Type B pancreatic cell (in vitro differentiated cells): ENCODE data around the gene ADAMTS10. TPM values are rescaled to one million over a fixed set of nuclear protein-coding genes. Genes with fewer than 3 reads are reported as not detected.
"Not testable (repeated sequence)": the region's sequence is repeated elsewhere in the genome, so short reads cannot be mapped to it uniquely, and the experiment has no call there.

Experiments used
- DNase-seq: peaks from one replicate; pipeline ENCODE4 v3.0.0; 2021; ENCODE audit warnings: mixed read lengths; ENCODE audit not compliant: unreplicated experiment; ENCODE audit errors: extremely low spot score
- H3K27ac Mint-ChIP-seq: 2 replicates; pipeline ENCODE4 v1.8.0; 2021; ENCODE audit warnings: mild to moderate bottlenecking, mixed read lengths
- H3K27me3 Mint-ChIP-seq: 2 replicates; pipeline ENCODE4 v1.8.0; 2021; ENCODE audit warnings: mixed read lengths
- H3K36me3 Mint-ChIP-seq: 2 replicates; pipeline ENCODE4 v1.8.0; 2021; ENCODE audit warnings: mixed read lengths
- H3K4me1 Mint-ChIP-seq: one replicate; pipeline ENCODE4 v1.8.0; 2021; ENCODE audit warnings: mixed read lengths; ENCODE audit not compliant: unreplicated experiment
- H3K4me3 Mint-ChIP-seq: 2 replicates; pipeline ENCODE4 v1.8.0; 2021; ENCODE audit warnings: mild to moderate bottlenecking, mixed read lengths
- H3K9me3 Mint-ChIP-seq: 2 replicates; pipeline ENCODE4 v1.8.0; 2021; ENCODE audit warnings: mixed read lengths
- total RNA-seq: library from RNA; stranded (reverse); gene quantifications from 2 replicates; pipeline ENCODE4 v1.2.1, GENCODE V29; 2021; ENCODE audit warnings: low replicate concordance
- TF ChIP-seq, protein P1 (sequence below): fragments of 200-600 bp; sonication (generic); conservative IDR thresholded peaks from 2 replicates; pipeline ENCODE4 v1.5.0; 2021; ENCODE audit warnings: antibody characterized with exemption, mild to moderate bottlenecking

Gene ADAMTS10
- total RNA-seq, 1 donor from 2014 or later, result 59.2 TPM

GRCh38 chr19:8630796-8631424 is 20.4 kb upstream of the ADAMTS10 start:
- Mint-ChIP-seq H3K4me3 (no peak overlapping the region), H3K27ac (no peak overlapping the region), H3K4me1 (no peaks in the 10 kb centered on the region), H3K36me3 (no peaks in the 10 kb centered on the region), H3K27me3 (peaks cover 8% of the 10 kb centered on the region), H3K9me3 (no peaks in the 10 kb centered on the region)
- DNase-seq, result no peak
- TF ChIP-seq, protein P1, sequence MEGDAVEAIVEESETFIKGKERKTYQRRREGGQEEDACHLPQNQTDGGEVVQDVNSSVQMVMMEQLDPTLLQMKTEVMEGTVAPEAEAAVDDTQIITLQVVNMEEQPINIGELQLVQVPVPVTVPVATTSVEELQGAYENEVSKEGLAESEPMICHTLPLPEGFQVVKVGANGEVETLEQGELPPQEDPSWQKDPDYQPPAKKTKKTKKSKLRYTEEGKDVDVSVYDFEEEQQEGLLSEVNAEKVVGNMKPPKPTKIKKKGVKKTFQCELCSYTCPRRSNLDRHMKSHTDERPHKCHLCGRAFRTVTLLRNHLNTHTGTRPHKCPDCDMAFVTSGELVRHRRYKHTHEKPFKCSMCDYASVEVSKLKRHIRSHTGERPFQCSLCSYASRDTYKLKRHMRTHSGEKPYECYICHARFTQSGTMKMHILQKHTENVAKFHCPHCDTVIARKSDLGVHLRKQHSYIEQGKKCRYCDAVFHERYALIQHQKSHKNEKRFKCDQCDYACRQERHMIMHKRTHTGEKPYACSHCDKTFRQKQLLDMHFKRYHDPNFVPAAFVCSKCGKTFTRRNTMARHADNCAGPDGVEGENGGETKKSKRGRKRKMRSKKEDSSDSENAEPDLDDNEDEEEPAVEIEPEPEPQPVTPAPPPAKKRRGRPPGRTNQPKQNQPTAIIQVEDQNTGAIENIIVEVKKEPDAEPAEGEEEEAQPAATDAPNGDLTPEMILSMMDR, result no peak

DNA sequence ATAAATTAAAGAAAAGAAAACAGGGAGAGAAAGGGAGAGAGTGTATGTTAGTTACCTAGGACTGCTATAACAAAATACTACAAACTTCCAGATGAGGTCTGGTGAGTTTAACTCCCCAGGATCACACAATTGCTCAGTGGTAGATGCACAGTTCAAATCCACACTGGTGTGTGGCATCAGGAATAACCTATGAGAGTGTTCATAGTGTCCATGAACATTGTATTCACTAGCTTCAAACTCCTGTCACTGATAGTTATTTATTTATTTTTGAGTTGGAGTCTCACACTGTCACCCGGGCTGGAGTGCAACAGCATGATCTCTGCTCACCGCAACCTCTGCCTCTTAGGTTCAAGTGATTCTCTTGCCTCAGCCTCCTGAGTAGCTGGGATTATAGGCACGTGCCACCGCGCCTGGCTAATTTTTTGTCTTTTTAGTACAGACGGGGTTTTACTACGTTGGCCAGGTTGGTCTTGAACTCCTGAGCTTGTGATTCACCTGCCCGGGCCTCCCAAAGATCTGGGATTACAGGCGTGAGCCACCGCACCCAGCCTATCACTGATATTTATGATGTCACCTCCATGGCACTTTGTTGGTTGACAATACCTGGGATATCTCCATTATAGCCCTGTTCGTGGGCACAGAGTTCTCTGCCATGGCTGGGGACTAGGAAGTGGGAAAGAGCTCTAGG is 19.6 kb upstream of the ADAMTS10 start, which contains the start of gene NFILZ:
TSS of gene NFILZ (plus strand) at position 638 of the 688 bp plus-strand sequence. CDS start 46,133 bp downstream, outside the sequence.
- no peaks in the 10 kb centered on the region for H3K4me1 Mint-ChIP-seq
- H3K27me3 Mint-ChIP-seq, result peaks cover 8% of the 10 kb centered on the region
- no peak for DNase-seq
- no peaks in the 10 kb centered on the region for H3K9me3 Mint-ChIP-seq
- H3K36me3 Mint-ChIP-seq, result no peaks in the 10 kb centered on the region
- no peak within 1 kb of the TSS for H3K27ac Mint-ChIP-seq
- no peak within 1 kb of the TSS for H3K4me3 Mint-ChIP-seq
- TF ChIP-seq, protein P1, result no peak

DNA sequence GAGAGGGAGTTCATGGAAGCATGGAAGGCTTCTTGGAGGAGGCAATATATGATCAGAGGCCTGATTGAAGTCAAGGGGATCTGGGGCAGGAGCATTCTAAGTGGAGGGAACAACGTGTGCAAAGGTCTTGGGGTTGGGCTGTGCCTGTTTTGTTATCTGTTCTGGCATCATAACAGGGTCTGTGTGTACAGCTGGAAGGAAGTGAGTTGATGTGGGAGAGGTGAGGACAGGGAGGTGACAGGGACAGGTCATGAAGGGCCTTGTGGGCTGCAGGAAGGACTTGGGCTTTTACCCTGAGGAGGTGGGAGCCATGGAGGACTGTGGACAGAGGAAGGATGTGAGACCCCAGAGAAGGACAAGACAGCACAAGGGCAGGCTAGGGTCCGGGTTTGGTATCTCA is 18.7 kb upstream of the ADAMTS10 start:
- no peak overlapping the region for H3K4me3 Mint-ChIP-seq
- no peaks in the 10 kb centered on the region for H3K36me3 Mint-ChIP-seq
- TF ChIP-seq, protein P1, result no peak
- H3K27ac Mint-ChIP-seq, result no peak overlapping the region
- no peak for DNase-seq
- H3K27me3 Mint-ChIP-seq, result peaks cover 8% of the 10 kb centered on the region
- H3K4me1 Mint-ChIP-seq, result no peaks in the 10 kb centered on the region
- no peaks in the 10 kb centered on the region for H3K9me3 Mint-ChIP-seq

- H3K27me3 Mint-ChIP-seq, result peaks cover 8% of the 10 kb centered on the region
- H3K4me3 Mint-ChIP-seq, result no peak overlapping the region
- H3K9me3 Mint-ChIP-seq, result no peaks in the 10 kb centered on the region
- no peak for DNase-seq
- TF ChIP-seq, protein P1, result no peak
- no peaks in the 10 kb centered on the region for H3K4me1 Mint-ChIP-seq
- H3K27ac Mint-ChIP-seq, result no peak overlapping the region
- H3K36me3 Mint-ChIP-seq, result no peaks in the 10 kb centered on the region
Observed at GRCh38 chr19:8626842-8627241, 16.3 kb upstream of the ADAMTS10 start.

- not testable (repeated sequence) for H3K27ac Mint-ChIP-seq, H3K9me3 Mint-ChIP-seq, H3K4me1 Mint-ChIP-seq, H3K4me3 Mint-ChIP-seq, H3K36me3 Mint-ChIP-seq, DNase-seq, H3K27me3 Mint-ChIP-seq
- TF ChIP-seq, protein P1, result peak; percentile 51
Observed at GRCh38 chr19:8622886-8623285, 12.4 kb upstream of the ADAMTS10 start.
